Lung (tissue), 12 donors: ENCODE data around the gene STC2. TPM values are rescaled to one million over a fixed set of nuclear protein-coding genes. Genes with fewer than 3 reads are reported as not detected.
A peak's percentile ranks its signal among the peaks of the same experiment; 100 is the strongest.

ENCODE experiments used
- ATAC-seq: fragments of 200-7000 bp; cut with Tn5 transposase; one replicate; pipeline ENCODE4 v1.9.1; 2020; ENCODE audit warnings: moderate number of reproducible peaks; ENCODE audit not compliant: insufficient read depth, low FRiP score
- DNase-seq, 3 donors: peaks; one replicate each; pipeline ENCODE4 v3.0.0-alpha.2; 2013 to 2017
- H3K27ac ChIP-seq, 2 donors: one replicate each; pipeline ENCODE4 v1.5.1; 2013; ENCODE audit warnings: mild to moderate bottlenecking in 2 of 2, moderate library complexity in 2 of 2, control low read depth in 1 of 2, inconsistent platforms in 1 of 2, low read depth in 1 of 2, low read length in 1 of 2
- H3K27me3 ChIP-seq, 3 donors: one replicate each; pipeline ENCODE4 v1.5.1; 2013; ENCODE audit warnings: low read length in 2 of 3; ENCODE audit not compliant: control insufficient read depth in 3 of 3, insufficient read depth in 3 of 3
- H3K36me3 ChIP-seq, 4 donors: one replicate each; pipeline ENCODE4 v1.5.1; 2013; ENCODE audit warnings: low read length in 4 of 4, mild to moderate bottlenecking in 1 of 4, moderate library complexity in 1 of 4; ENCODE audit not compliant: control insufficient read depth in 4 of 4, insufficient read depth in 4 of 4
- H3K4me1 ChIP-seq, 5 donors: one replicate each; pipeline ENCODE4 v1.5.1; 2013; ENCODE audit warnings: low read length in 5 of 5, mild to moderate bottlenecking in 2 of 5, moderate library complexity in 1 of 5; ENCODE audit not compliant: control insufficient read depth in 5 of 5, insufficient read depth in 5 of 5
- H3K4me3 ChIP-seq: one replicate; pipeline ENCODE4 v1.5.1; 2013; ENCODE audit warnings: mild to moderate bottlenecking, control low read depth, moderate library complexity
- H3K9ac ChIP-seq, 2 donors: one replicate each; pipeline ENCODE4 v1.5.1; 2013; ENCODE audit warnings: low read length in 2 of 2, control low read depth in 1 of 2; ENCODE audit not compliant: insufficient read depth in 1 of 2
- H3K9me3 ChIP-seq, 4 donors: one replicate each; pipeline ENCODE4 v1.5.1; 2013; ENCODE audit warnings: low read length in 3 of 4, mild to moderate bottlenecking in 1 of 4, moderate library complexity in 1 of 4; ENCODE audit not compliant: control insufficient read depth in 4 of 4, insufficient read depth in 3 of 4
- WGBS, 2 donors: extraction: QIAGEN DNeasy Blood & Tissue Kit; methylation state at CpG; one replicate each; pipeline ENCODE4 v1.1.7; 2013; 5-methylcytosine and 5-hydroxymethylcytosine counted together
- polyA plus RNA-seq, 2 donors: library from polyadenylated mRNA; stranded (reverse); fragments of 200-250 nt; gene quantifications; one replicate each; pipeline ENCODE4 v1.2.1, GENCODE V29; 2013
- total RNA-seq, 2 donors: library from RNA; depleted of rRNA in 1 of 2; stranded (reverse); fragments of >200 nt in 1 of 2; gene quantifications; one replicate each; pipeline ENCODE4 v1.2.1, GENCODE V29; 2014 to 2021
- TF ChIP-seq, protein P1 (sequence below): IDR thresholded peaks from 2 replicates; pipeline ENCODE4 v1.5.1; 2012; ENCODE audit warnings: mild to moderate bottlenecking; ENCODE audit errors: control extremely low read depth, extremely low read depth
- donor health status: control.
- donor health status: control.
- donor health status: Bipolar disorder and iron deficiency.
- donor health status: healthy.
- donor health status: DM: yes; HTN: yes; CAD: no.

The STC2 gene
- total and polyA plus RNA-seq, 4 donors, result 3.1 to 18.1 (median 8.4) TPM

DNA sequence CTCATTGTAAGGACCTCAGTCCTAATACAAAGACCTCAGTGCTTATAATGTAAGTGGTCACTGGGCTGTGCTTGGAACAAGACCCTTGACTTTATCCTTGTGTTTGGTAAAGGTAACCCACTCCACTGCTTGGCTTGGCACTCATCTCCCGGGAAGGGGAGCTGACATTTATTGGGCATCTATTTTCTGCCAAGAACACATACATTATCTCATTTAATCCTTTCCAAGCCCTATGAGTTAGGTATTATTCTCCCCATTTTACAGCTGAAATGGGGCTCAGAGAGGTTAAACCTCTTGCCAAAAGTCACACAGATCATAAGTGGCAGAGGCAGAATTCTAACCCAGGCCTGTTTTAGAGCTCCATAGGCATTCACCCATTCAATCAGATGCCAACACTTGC lies 32.4 kb downstream of the STC2 start:
- ATAC-seq, result no peak
- peaks cover 0 to 48% (median 11%) of the 10 kb centered on the region in 5 donors for H3K4me1 ChIP-seq
- no peak overlapping the region for H3K4me3 ChIP-seq
- H3K27me3 ChIP-seq, result peaks cover 0 to 3% (median 0%) of the 10 kb centered on the region in 3 donors
- H3K27ac ChIP-seq, result no peak overlapping the region
- TF ChIP-seq, protein P1, sequence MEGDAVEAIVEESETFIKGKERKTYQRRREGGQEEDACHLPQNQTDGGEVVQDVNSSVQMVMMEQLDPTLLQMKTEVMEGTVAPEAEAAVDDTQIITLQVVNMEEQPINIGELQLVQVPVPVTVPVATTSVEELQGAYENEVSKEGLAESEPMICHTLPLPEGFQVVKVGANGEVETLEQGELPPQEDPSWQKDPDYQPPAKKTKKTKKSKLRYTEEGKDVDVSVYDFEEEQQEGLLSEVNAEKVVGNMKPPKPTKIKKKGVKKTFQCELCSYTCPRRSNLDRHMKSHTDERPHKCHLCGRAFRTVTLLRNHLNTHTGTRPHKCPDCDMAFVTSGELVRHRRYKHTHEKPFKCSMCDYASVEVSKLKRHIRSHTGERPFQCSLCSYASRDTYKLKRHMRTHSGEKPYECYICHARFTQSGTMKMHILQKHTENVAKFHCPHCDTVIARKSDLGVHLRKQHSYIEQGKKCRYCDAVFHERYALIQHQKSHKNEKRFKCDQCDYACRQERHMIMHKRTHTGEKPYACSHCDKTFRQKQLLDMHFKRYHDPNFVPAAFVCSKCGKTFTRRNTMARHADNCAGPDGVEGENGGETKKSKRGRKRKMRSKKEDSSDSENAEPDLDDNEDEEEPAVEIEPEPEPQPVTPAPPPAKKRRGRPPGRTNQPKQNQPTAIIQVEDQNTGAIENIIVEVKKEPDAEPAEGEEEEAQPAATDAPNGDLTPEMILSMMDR, result no peak
- H3K9ac ChIP-seq, result no peak overlapping the region
- WGBS, 2 donors, result 94 to 97% methylated on average over 1 of the region's 1 CpG
- DNase-seq, result no peak
- no peaks in the 10 kb centered on the region for H3K36me3 ChIP-seq
- H3K9me3 ChIP-seq, result no peaks in the 10 kb centered on the region

DNA sequence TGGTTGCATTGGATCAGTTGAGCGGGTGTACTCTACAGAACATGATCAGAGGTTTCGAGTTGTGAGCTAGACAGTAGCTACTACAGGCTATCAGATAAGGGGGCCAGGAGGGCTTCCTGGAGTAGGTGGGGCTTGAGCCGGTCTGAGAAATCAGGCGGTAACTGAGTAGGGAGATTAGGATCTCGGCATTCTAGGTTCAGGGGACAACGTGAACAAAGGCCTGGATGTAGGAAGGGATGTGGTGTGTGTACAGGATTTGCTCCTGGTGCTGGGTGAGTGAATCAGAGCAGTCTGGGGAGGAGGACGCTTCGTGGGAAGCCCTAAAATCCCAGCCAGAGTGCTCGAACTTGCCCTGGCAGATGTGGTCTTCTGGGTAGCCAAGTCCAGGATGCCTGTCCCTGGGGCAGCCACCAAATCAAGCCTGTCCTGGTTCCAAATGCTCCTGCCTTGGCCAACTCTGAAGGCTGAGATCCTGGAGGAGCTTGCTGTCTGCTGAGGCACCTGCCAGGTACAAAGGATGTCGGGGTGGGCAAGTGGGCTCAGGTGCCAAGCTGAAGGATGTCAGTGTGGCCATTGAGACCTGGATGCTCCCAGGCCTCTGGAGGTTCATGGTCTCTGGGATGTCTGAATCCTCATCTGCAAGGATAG lies 33.4 kb downstream of the STC2 start:
- ATAC-seq (no peak), DNase-seq (no peak)
- no peaks in the 10 kb centered on the region for H3K36me3 ChIP-seq
- peaks cover 0 to 44% (median 11%) of the 10 kb centered on the region in 5 donors for H3K4me1 ChIP-seq
- H3K27ac ChIP-seq, result no peak overlapping the region
- no peaks in the 10 kb centered on the region for H3K9me3 ChIP-seq
- no peak overlapping the region for H3K9ac ChIP-seq
- 43 to 53% methylated on average over 10 of the region's 10 CpGs for WGBS, 2 donors
- peaks cover 0 to 4% (median 3%) of the 10 kb centered on the region in 3 donors for H3K27me3 ChIP-seq
- TF ChIP-seq, protein P1, result no peak
- H3K4me3 ChIP-seq, result no peak overlapping the region

DNA sequence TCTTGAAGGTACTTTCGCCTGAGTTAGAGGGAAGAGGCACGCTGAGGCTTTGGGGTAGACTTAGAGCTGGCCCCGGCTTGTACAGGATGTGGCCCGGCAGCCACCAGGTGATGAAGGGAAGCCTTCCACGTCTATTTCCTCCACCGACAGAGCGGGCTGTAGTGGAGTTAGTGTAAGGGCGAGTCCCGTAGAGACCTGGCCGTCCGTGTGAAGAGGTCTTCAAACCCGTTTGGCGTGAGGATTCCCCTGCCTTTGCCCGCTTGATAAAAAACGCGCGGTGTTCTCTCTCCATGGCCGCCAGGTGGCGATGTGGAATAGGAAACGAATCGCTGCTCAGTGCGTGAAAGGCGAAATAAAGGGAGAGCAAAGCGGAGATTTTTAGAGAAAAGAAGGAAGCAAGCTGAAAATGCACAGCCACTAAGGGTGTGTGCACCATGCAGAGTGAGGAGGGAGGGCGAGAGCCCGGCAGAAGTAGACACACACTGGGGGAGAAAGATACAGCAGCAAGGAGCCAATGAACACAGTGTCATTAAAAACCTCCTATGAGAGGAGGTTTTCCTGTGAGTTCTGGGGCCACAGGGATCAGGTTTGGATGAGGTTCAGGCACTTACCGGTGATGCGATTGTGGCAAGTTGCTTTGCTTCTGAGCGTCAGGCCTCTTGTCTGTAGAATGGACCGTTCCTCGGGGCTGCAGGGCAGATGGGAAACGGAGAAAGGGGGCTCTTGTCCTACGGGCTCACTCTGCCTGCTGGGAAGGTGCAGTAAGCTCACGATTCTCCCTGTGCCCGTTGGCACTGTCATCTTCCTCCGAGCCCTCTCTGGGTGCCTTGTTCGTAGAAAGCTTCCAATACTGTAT lies 34.2 kb downstream of the STC2 start:
- Histone ChIP-seq H3K9ac (no peak overlapping the region), H3K27me3 (peaks cover 3 to 7% (median 4%) of the 10 kb centered on the region in 3 donors), H3K36me3 (no peaks in the 10 kb centered on the region), H3K4me1 (peaks cover 0 to 37% (median 3%) of the 10 kb centered on the region in 5 donors), H3K4me3 (no peak overlapping the region), H3K27ac (no peak overlapping the region), H3K9me3 (no peaks in the 10 kb centered on the region)
- TF ChIP-seq, protein P1, result peak; percentile 76
- DNase-seq (peak; percentile 86 to 92 (median 88)), ATAC-seq (peak; percentile 70)
- WGBS, 2 donors, result 12 to 16% methylated on average over 36 to 37 of the region's 37 CpGs
